ENCODE results near the gene MAP1LC3B2. TPM values are rescaled to one million over a fixed set of nuclear protein-coding genes. Genes with fewer than 3 reads are reported as not detected.

The MAP1LC3B2 gene
- total RNA-seq, 1 donor = 1.1 TPM

DNA sequence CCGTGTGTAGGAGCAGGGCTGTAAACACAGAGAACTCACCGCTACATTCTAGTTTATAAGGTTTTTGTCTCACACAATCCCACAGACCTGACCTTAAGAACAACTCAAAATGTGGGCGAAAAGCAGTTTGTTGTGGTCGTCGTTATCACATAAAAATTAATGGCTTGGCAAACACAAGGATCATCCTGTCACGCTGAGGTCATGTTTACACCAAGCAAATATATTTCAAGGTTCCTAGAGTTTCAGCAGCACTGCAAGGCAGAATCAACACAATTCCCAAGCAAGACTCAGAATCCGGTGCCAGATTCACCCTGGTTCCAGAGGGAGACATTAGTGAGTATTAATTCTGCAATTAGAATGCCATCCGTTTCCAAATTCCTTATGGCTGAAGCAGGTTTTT is 30.1 kb upstream of the MAP1LC3B2 start:
- DNase-seq (ENCODE audit: insufficient read length, low spot score, missing footprints) = peak; percentile 86
- no peak overlapping the region for H3K4me3 ChIP-seq (ENCODE audit: insufficient read depth, low read length)
- no peaks in the 10 kb centered on the region for H4K20me1 ChIP-seq (ENCODE audit: insufficient read depth, low read length)
- no peak overlapping the region for H2AFZ ChIP-seq (ENCODE audit: low read length)
- H3K79me2 ChIP-seq (ENCODE audit: insufficient read depth, low read length) = no peaks in the 10 kb centered on the region
- H3K27ac ChIP-seq (ENCODE audit: low read depth, low read length) = peak overlapping the region; percentile 61
- H3K9me3 ChIP-seq (ENCODE audit: low read depth, low read length) = no peaks in the 10 kb centered on the region
- TF ChIP-seq CTCF (IDR thresholded peaks at IDR 0.05; ENCODE audit: extremely low read depth, low read depth, low read length) = no peak
- H3K4me1 ChIP-seq (ENCODE audit: insufficient read depth, low read length) = peaks cover 48% of the 10 kb centered on the region
- H3K4me2 ChIP-seq (ENCODE audit: insufficient read depth, low read length) = peak overlapping the region; percentile 38
- no peaks in the 10 kb centered on the region for H3K27me3 ChIP-seq (ENCODE audit: insufficient read depth, low read length)
- no peaks in the 10 kb centered on the region for H3K36me3 ChIP-seq (ENCODE audit: insufficient read depth, low read length)

DNA sequence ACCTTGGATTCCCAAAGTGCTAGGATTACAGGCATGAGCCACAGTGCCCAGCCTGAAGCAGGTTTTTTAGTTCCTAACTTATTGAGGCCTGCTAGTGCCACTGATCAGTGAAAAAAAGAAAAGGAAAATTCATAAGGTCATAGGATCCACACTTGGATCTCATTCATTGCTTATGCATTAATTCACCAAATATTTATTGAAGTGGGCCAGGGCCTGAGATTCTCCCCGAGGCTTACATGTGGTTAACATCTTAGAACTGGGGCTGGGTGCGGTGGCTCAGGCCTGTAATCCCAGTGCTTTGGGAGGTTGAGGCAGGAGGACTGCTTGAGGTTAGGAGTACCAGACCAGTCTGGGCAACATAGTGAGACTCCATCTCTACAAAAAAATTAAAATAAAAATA is 29.5 kb upstream of the MAP1LC3B2 start:
- Histone ChIP-seq H3K36me3 (ENCODE audit: insufficient read depth, low read length) (no peaks in the 10 kb centered on the region), H3K27ac (ENCODE audit: low read depth, low read length) (no peak overlapping the region), H3K4me1 (ENCODE audit: insufficient read depth, low read length) (peaks cover 46% of the 10 kb centered on the region), H2AFZ (ENCODE audit: low read length) (no peak overlapping the region), H3K9me3 (ENCODE audit: low read depth, low read length) (no peaks in the 10 kb centered on the region), H3K4me3 (ENCODE audit: insufficient read depth, low read length) (no peak overlapping the region), H3K79me2 (ENCODE audit: insufficient read depth, low read length) (no peaks in the 10 kb centered on the region), H4K20me1 (ENCODE audit: insufficient read depth, low read length) (no peaks in the 10 kb centered on the region), H3K27me3 (ENCODE audit: insufficient read depth, low read length) (no peaks in the 10 kb centered on the region), H3K4me2 (ENCODE audit: insufficient read depth, low read length) (no peak overlapping the region)
- no peak for DNase-seq (ENCODE audit: insufficient read length, low spot score, missing footprints)
- TF ChIP-seq CTCF (IDR thresholded peaks at IDR 0.05; ENCODE audit: extremely low read depth, low read depth, low read length) = no peak

GRCh38 chr12:116532428-116532827 is 26.8 kb upstream of the MAP1LC3B2 start:
- Histone ChIP-seq H3K27ac (ENCODE audit: low read depth, low read length) (no peak overlapping the region), H3K4me2 (ENCODE audit: insufficient read depth, low read length) (peak overlapping the region; percentile 93), H3K9me3 (ENCODE audit: low read depth, low read length) (no peaks in the 10 kb centered on the region), H3K4me3 (ENCODE audit: insufficient read depth, low read length) (no peak overlapping the region), H3K36me3 (ENCODE audit: insufficient read depth, low read length) (no peaks in the 10 kb centered on the region), H3K79me2 (ENCODE audit: insufficient read depth, low read length) (no peaks in the 10 kb centered on the region), H2AFZ (ENCODE audit: low read length) (no peak overlapping the region), H3K27me3 (ENCODE audit: insufficient read depth, low read length) (no peaks in the 10 kb centered on the region), H3K4me1 (ENCODE audit: insufficient read depth, low read length) (peaks cover 26% of the 10 kb centered on the region), H4K20me1 (ENCODE audit: insufficient read depth, low read length) (no peaks in the 10 kb centered on the region)
- no peak for DNase-seq (ENCODE audit: insufficient read length, low spot score, missing footprints)
- no peak for TF ChIP-seq CTCF (IDR thresholded peaks at IDR 0.05; ENCODE audit: extremely low read depth, low read depth, low read length)

GRCh38 chr12:116532986-116533342 is 26.2 kb upstream of the MAP1LC3B2 start:
- Histone ChIP-seq H3K36me3 (ENCODE audit: insufficient read depth, low read length) (no peaks in the 10 kb centered on the region), H3K27ac (ENCODE audit: low read depth, low read length) (no peak overlapping the region), H3K9me3 (ENCODE audit: low read depth, low read length) (no peaks in the 10 kb centered on the region), H3K79me2 (ENCODE audit: insufficient read depth, low read length) (no peaks in the 10 kb centered on the region), H3K27me3 (ENCODE audit: insufficient read depth, low read length) (no peaks in the 10 kb centered on the region), H3K4me2 (ENCODE audit: insufficient read depth, low read length) (peak overlapping the region; percentile 93), H3K4me3 (ENCODE audit: insufficient read depth, low read length) (peak overlapping the region; percentile 77), H2AFZ (ENCODE audit: low read length) (peak overlapping the region; percentile 93), H3K4me1 (ENCODE audit: insufficient read depth, low read length) (peaks cover 20% of the 10 kb centered on the region), H4K20me1 (ENCODE audit: insufficient read depth, low read length) (no peaks in the 10 kb centered on the region)
- DNase-seq (ENCODE audit: insufficient read length, low spot score, missing footprints) = no peak
- TF ChIP-seq CTCF (IDR thresholded peaks at IDR 0.05; ENCODE audit: extremely low read depth, low read depth, low read length) = no peak
